ENCODE measurements around the gene TSPAN18.
A peak's percentile ranks its signal among the peaks of the same experiment; 100 is the strongest.

The TSPAN18 gene

GRCh38 chr11:44969651-44970252, 243.0 kb downstream of the TSPAN18 start:
- DNase-seq: no peak

GRCh38 chr11:44970293-44970692, 243.5 kb downstream of the TSPAN18 start:
- no peak for DNase-seq

- peak; percentile 58 for DNase-seq
Observed at GRCh38 chr11:44971185-44971584, 244.4 kb downstream of the TSPAN18 start.

DNA sequence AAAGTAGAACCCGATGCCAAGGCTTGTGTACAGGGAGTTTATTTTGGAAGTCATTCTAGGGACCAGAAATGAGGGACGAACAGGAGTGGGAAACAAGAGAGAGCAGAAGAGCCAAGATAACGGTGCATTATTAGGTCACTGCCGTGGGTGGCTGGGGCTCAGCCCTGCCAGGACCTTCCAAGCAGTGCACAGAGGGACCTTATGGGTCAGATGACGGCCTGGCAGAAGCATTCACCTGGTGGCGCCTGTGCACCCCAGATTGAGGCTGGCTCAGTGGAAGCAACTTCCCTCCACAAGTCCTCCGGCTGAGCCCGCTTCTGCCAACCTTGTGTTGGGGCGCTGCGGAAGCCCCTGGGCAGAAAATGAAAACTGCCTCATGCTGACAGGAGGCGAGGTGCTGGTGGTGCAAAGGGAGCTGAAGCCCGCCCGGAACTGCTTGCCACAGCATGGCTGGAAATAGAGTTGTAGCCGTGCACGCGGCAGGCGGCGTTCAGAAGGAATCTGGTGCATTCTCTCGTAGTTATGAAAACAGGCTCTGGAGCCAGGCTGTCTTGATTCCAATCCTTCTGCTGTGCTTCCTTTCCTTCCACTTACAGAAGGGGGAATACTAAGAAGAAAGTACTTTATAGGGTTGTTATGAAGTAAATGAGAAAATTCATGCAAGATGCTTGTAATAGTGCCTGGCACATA, 246.1 kb downstream of the TSPAN18 start:
- DNase-seq: no peak

DNA sequence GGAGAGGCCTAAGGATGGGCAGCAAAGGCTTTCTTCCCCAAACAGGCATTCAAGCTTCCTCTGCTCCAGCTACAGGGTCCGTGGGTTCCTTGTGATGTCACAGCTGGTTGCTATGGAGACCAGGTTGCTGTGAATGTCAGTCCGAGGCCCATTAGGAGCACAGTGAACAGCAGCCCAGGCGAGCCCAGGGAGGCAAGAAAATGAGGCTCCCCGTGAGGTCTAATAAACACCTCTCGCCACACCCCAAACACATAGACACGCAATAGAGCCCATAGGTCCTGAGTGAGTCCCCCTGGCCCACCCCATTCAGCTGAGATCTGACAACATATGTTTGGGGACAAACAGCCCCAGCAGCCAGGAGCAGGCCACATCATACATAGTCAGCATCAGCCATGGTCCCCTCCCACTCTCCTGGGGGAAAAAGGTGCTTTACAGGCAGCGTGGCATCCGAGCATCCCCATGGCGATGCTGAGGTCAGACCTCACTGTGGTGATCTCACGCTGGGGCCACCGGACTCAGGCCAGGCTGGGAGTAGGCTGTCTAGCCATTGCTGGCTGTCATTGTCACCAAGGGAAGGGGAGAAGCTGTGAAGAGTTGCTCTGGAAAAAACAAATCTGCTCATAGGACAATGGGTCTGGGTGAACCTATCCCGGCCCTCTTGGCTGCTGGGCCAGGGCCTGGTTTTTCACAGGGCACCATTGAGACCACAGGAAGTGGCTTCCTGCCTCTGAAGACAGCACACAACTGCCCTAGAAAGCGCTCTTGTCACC, 247.1 kb downstream of the TSPAN18 start:
- DNase-seq: no peak

GRCh38 chr11:44974402-44975000, 247.7 kb downstream of the TSPAN18 start:
- DNase-seq: no peak

DNA sequence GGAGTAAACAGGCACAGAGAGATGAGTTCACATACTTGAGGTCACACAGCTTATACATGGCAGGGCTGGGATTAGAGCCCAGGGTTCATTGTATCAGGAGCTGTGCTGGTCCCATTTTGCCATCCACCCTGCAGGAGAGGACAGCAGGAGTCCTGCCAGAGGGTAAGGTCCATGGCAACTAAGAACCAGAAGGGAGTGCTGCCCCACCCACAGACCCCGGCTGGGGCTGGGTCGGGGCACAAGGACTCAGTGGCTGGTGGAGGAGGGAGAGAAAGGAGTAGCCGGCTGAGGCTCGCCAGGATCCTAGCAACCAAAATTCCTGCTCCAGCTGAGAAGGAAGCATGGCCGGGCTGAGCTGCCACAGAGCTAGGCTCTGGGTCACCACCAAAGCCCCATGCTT, 249.8 kb downstream of the TSPAN18 start:
- DNase-seq: no peak

DNA sequence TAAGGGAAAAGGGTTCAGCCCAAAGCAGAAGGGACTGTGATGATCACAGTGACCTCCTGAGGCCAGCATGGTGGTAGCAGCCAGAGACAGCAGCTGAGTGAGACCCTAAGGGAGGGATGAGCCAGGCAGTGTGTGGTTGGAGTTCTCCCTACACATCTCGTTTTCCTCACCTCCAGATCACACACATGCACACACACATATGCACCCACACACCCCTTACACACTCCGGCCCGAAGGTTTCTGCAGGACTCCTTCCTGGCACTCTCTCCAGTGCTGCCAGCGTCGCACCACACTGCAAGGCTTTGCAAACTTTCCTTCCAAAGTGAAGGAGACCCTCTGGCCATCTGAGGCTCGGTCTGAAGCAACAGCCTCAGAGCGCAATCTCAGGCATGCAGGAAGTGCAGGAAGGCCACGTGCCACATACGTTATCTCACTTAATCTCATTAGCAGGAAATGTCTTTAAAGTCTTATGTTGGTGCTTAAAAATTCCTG, 250.8 kb downstream of the TSPAN18 start:
- DNase-seq: peak; percentile 66

DNA sequence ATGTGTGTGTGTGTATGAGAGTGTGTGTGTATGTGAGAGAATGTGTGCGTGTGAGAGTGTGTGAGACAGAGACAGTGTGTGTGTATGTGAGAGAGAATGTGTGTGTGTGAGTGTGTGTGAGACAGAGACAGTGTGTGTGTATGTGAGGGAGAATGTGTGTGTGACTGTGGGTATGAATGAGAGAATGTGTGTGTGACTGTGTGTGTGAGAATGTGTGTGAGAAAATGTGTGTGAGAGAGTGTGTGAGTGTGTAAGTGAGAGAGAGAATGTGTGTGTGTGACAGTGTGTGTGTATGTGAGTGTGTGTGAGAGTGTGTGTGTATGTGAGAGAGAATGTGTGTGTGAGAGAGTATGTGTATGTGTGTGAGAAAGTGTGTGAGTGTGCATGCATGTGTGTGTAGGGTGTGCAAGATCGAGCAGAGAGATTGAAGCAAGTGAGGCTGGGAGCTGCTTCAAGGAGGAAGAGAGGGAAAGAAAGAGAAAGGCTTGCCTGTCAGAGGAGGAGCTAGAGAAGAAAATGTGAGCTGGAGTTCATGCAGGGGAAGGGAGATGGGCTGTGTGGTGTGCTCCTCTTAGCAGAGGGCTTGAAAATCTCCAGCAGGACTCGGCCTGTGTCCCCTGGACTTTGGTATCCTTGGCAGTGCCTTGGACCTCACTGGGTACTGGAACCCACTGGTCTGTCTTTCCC, 251.7 kb downstream of the TSPAN18 start:
- no peak for DNase-seq

GRCh38 chr11:44978961-44979331, 252.2 kb downstream of the TSPAN18 start:
- DNase-seq: no peak

GRCh38 chr11:44979543-44980399, 253.0 kb downstream of the TSPAN18 start:
- DNase-seq: no peak

- DNase-seq: peak; percentile 58
Observed at GRCh38 chr11:44980533-44981427, 254.0 kb downstream of the TSPAN18 start.

Data from hematopoietic multipotent progenitor cell treated with erythropoietin and hydrocortisone succinate and interleukin-3 and kit ligand, for 4 days (in vitro differentiated cells).